ENCODE results near the gene MAP7.

DNA sequence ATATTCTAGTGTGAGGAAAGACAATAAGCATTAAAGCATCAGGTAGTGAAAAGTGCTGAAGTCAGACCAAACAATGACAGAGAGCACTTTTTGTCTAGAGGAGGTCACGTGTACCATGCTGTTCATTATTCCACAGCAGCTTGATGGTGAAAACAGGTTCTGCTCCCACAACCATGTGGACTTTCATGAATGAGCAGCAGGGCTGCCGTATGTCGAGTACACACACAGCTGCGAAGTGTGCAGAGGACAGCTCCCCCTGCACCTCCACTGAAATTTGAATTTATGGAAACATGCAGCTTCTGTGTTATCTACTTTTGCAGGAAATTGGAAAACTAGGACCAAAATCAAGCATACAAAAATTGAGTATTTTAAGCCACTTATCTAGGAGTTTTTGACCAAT is 85.3 kb downstream of the MAP7 start:
- TF ChIP-seq GATA2 (IDR thresholded peaks at IDR 0.05; ENCODE audit: low read depth, low read length) (no peak), GATA3 (IDR thresholded peaks at IDR 0.05; ENCODE audit: low read depth, low read length) (no peak)
